Activated CD8-positive, alpha-beta memory T cell treated with anti-CD3 and anti-CD28 coated beads, Interleukin-2, amount 50 U/mL, for 48 hours (primary cell): ENCODE measurements around the gene UBASH3B.
"Not testable (repeated sequence)": the region's sequence is repeated elsewhere in the genome, so short reads cannot be mapped to it uniquely, and the experiment has no call there.

ENCODE experiments used
- DNase-seq: peaks from one replicate; pipeline ENCODE4 v3.0.0-alpha.2; 2020

Gene UBASH3B

DNA sequence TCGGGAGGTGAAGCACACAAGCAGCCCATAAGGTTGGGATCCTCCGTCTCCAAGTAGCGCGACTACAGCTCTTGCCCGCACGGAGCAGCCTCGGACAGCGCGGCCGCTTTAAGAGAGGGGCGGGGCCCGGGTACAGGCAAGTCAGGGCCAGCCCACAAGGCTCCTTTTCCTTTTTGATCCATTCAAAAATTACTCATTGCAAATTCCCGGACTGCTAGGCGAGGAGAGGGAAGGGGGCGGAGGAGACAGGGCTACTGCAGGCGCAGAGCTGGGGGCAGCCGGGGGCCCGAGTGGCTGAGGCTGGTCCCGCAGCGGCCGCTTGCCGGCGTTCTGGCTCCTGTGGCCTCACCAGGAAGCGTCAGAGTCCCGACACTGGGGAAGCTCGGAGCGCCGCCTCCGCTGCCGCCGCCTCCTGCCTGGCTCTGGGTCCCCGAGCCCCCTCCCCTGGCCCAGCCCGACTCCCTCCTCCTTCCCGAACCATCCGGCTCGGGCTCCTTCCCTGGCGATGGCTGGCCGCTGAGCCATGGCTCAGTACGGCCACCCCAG is at the start of gene UBASH3B:
Gene UBASH3B (plus strand): TSS at position 196 of the 546 bp plus-strand sequence. CDS start 328 bp downstream, at position 524.
- DNase-seq: peak; percentile 84

- DNase-seq: not testable (repeated sequence)
Measured at GRCh38 chr11:122607162-122607561, 48.4 kb upstream of the UBASH3B start.

DNA sequence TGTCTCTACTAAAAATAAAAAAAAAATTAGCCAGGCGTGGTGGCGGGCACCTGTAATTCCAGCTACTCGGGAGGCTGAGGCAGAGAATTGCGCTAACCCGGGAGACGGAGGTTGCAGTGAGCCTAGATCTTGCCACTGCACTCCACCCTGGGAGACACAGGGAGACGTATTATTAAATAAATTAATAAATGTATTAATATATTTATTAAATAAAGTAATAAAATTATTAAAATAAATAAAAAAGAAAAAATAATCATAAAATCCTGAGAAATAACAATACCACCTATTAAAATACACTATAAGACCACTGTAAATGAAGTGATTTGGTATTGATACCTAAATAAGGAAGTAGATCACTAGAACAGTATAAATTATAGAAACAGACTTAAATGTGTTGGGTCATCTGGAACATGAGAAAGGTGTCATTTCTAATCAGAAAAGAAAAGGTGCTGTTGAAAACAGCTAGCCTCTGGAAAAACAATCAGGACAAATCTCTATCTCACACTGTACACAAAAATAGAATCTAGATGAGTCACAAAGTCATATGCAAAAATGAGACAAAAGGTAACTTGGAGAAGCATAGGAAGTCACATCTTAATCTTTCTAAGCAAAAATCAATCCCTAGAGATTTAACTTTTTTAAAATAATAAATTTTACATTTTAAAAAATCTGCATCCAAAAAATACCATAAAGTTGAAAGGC is 43.2 kb upstream of the UBASH3B start:
- DNase-seq: no peak

- DNase-seq: no peak
Measured at GRCh38 chr11:122616718-122617117, 38.8 kb upstream of the UBASH3B start.

GRCh38 chr11:122617297-122617696 is 38.2 kb upstream of the UBASH3B start:
- no peak for DNase-seq

DNA sequence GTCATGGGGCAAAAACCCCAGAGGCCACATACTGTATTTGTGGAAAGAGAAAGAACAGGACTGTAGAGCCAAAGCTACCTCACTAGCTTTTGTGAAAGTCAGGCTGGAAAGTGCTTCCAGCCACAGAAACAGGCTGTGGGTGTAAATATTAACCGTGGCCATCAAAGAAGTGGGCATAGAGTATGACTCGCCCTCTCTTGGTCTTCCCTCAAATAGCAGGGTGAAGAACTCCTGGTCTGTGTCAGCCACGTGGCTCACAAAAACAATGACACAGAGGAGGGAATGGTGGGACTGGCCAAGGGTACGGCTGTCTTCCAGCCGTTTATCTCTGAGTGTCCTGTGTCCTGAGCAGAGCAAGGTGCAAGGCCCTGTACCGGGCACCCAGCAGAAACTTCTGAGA is 37.6 kb upstream of the UBASH3B start:
- no peak for DNase-seq

GRCh38 chr11:122618927-122619326 is 36.6 kb upstream of the UBASH3B start:
- DNase-seq: no peak

GRCh38 chr11:122619757-122620156 is 35.8 kb upstream of the UBASH3B start:
- no peak for DNase-seq

DNA sequence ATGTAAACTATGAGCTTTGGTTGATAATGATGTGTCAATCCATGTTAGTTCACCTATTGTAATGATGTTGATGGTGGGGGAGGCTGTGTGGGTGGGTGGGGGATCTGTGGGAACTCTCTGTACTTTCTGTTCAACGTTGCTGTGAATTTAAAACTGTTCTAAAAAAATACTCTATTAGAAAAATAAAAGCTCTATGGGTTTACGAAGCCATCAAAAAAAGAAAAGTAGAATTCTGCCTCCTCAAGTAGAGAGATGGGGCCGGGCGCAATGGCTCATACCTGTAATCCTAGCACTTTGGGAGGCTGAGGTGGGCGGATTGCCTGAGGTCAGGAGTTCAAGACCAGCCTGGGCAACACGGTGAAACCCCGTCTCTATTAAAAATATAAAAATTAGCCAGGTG is 30.0 kb upstream of the UBASH3B start:
- DNase-seq: not testable (repeated sequence)

DNA sequence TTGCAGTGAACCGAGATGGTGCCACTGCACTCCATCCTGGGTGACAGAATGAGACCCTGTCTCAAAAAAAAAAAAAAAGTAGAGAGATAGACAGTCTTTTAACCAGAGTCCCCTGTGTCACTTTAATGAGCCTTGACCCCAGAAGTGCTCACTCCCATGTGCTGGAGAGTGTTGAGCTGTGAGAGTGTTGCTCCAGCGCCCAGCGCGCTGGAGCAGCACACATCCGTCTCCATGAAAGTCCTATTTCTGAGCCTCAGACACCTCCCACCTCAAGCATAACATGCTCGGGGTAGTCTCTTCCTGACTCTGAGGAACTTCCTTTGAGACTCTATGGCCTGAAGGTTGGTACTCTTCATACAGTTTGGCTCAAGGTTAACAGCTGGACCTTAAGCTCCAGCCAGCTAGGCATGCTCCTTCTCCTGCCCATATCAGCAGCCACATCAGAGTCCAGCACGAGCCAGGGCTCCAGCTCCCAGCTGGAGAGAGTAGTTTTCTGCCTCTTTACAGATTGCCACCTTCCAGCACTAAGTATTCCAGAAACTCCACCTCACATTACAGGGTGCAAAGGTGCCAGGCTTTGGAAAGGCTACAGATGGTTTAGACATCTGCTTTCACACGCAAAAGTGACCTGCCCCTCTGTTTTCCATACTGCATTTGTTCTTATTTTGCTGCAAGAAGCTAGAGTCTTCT is 29.4 kb upstream of the UBASH3B start:
- no peak for DNase-seq

DNA sequence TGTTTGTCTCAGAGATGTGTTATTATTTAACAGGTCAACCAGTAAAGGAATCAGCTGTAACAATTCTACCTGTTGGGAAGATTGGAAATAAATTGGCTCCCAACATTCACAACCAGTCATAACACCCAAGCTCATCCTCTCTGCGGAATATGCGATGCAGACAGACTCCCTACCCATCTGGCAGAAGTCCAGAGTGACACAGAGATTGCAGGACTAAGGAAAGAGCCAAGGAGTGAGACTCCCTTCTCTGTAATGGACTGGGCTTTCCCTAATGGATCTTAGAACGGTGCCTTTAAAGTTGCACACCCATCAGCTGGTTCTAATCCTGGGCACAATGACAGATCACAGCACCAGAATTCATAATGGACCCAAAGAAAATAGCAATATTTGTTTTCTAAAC is 27.8 kb upstream of the UBASH3B start:
- no peak for DNase-seq

DNA sequence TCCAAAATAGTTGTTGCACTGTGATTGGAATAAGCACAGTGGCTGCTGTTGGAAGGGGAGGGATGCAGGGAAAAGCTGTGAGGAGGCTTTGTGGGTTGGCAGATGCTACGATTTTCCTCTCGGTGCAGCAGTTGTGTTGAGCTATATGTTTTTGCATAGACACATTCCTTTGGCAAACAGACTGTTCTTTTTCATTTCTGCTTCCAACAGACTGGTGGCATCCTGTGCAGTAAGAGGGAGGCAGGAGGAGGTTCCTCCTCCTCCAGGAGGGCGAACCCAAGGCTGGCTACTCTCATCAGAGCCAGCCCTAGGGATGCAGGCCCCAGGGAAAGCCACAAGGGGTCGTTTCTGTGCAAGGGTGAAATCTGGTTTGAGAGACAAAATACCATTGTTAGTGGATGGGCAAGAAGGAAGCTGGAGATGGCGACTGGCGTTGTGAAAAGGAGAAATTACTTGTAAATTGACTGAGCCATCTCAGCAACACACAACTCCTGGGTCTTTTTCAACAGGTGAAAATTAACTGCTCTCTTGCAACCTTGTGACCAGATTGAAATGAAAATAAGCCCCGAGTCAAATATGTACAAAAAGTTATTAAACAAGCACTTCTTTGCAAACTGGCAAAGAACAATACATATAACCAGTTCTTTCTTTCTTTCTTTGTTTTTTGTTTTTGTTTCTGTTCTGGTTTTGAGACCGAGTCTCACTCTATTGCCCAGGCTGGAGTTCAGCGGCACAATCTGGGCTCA is 26.5 kb upstream of the UBASH3B start:
- DNase-seq: peak; percentile 78

- no peak for DNase-seq
Measured at GRCh38 chr11:122632181-122632824, 23.2 kb upstream of the UBASH3B start.

DNA sequence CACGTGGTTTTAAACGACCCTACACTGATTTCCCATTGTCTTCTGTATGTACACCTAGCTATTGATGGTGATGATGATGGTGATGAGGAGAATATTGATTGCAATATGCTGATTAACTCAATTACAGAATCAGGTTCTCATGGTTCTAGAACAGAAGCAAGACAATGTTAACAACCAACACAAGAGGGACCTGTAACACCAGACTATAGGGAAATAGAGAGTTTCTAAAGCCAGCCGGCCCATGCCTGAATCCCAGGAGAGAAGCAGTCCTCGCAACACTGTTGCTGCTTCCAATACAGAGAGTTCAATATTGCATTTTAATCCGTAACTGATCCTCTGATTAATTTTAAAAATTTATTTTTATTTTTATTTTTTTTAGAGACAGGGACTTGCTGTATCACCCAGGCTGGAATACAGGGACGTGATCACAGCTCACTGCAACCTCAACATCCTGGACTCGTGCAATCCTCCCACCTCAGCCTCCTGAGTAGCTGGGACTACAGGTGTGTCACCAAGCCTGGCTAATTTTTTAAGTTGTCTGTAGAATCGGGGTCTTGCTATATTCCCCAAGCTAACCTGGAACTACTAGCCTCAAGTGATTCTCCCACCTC is 22.2 kb upstream of the UBASH3B start:
- no peak for DNase-seq

GRCh38 chr11:122634501-122634900 is 21.0 kb upstream of the UBASH3B start:
- no peak for DNase-seq

DNA sequence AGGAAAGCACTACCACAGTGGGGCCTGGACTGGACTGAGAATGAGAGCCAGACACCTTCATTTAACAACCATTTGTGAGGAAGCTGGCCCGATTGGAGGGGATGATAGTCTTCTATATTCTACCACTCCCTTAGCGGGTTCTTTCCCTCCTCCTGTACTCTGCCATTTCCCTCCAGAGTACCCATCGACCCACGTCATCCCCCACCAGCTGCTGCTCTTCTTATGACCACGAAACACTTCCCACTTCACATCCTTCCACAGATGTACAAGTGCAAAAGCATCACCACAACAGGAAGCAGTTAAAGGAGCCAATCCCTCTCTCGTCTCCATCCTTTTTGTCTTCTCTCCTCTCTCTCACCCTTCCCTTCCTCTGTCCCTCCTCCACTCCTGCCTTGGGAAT is 18.0 kb upstream of the UBASH3B start:
- DNase-seq: no peak

GRCh38 chr11:122642472-122642922 is 13.0 kb upstream of the UBASH3B start:
- DNase-seq: no peak

DNA sequence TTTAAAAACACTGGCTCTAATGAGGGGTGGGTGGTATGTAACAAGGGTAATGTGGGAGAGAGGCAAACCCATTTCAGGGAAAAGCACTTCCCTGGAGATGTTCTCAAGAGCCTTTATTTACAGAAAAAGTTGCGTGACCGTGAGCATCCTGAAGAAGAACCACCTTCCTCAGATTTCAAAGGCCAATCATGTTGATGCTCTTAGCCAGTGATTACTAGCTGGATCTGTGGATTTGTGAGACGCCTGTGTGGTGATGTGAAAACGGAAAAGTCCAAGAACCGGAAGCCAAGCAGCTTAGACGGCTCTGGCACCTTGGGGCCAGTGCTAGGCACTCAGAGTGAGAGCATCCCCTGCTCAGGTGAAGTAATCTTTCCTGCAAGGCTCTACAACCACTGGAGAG is 12.6 kb upstream of the UBASH3B start:
- DNase-seq: no peak

GRCh38 chr11:122645847-122646246 is 9.7 kb upstream of the UBASH3B start:
- no peak for DNase-seq

DNA sequence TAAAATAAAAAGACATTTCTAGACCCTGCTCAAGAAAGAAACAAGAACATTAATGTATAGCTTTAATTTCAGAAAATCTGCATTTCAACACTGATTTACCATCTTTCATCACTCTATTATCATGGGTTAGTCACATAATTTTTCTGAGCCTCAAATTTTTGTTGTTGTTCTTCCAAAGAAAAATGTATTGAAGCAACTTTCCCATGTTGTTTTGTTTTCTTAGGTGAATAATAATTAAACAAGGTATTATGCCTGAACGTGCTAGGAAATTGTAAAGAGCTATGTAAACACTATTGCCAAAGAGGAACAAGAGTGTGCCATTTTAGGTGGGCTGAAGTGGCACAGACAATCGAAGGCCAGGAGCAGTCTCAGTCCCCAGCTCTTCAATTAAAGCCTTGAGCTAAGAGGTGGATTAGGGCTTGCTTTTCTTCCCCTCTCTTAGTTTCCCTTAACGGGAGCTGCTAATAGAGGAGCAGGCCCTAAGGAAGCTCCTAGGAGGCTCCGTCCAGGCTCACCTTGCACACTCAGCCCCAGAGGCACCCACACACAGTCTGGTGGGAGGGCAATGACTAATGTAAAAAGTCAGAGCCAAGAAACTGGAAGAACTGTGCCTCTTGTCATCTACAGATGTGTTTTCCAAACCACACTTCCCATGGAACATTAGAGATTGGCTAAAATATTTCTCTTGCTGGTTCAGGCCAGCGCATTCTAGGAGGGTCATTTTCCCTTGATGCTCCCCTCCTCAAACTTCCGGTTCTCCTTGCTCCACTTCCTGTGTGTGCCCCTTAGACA is 8.8 kb upstream of the UBASH3B start:
- DNase-seq: no peak

- no peak for DNase-seq
Measured at GRCh38 chr11:122647736-122648275, 7.7 kb upstream of the UBASH3B start.
